HEK293T (cell line): Measurements from ENCODE around the gene GJA10.
A peak's percentile ranks its signal among the peaks of the same experiment; 100 is the strongest.

Source experiments
- CTCF ChIA-PET: fragments of 350-600 bp; formaldehyde crosslinking; extraction: SDS; loops from one replicate; lab custom pipeline; 2021; ENCODE audit warnings: antibody characterized with exemption, inconsistent platforms; lab: Yijun Ruan, JAX
- POLR2A ChIA-PET: fragments of 350-600 bp; formaldehyde crosslinking; extraction: SDS; loops from one replicate; lab custom pipeline; 2020; ENCODE audit warnings: antibody characterized with exemption, inconsistent platforms; lab: Yijun Ruan, JAX
- DNase-seq: peaks from one replicate; pipeline ENCODE4 v3.0.0; 2012; ENCODE audit warnings: mixed read lengths; ENCODE audit errors: extremely low spot score
- ARNT ChIP-seq: fragments of 450-650 bp; IDR thresholded peaks from 2 replicates; pipeline ENCODE4 v1.6.1; 2017; ENCODE audit warnings: mild to moderate bottlenecking
- BHLHE40 ChIP-seq: fragments of 450-650 bp; IDR thresholded peaks from 2 replicates; pipeline ENCODE4 v1.6.1; 2016; ENCODE audit warnings: mild to moderate bottlenecking, moderate library complexity, borderline replicate concordance
- CTBP1 ChIP-seq: fragments of 450-650 bp; IDR thresholded peaks from 2 replicates; pipeline ENCODE4 v1.6.1; 2016; ENCODE audit warnings: borderline replicate concordance
- ELF4 ChIP-seq: fragments of 450-650 bp; IDR thresholded peaks from 2 replicates; pipeline ENCODE4 v1.6.1; 2017; ENCODE audit warnings: antibody characterized with exemption
- FOXA1 ChIP-seq: fragments of 450-650 bp; IDR thresholded peaks from 2 replicates; pipeline ENCODE4 v1.6.1; 2016; ENCODE audit warnings: mild to moderate bottlenecking
- FOXK2 ChIP-seq: fragments of 450-650 bp; IDR thresholded peaks from 2 replicates; pipeline ENCODE4 v1.6.1; 2016; ENCODE audit warnings: mild to moderate bottlenecking
- FOXM1 ChIP-seq: fragments of 450-650 bp; IDR thresholded peaks from 2 replicates; pipeline ENCODE4 v1.6.1; 2017; ENCODE audit warnings: mild to moderate bottlenecking, borderline replicate concordance
- HDGF ChIP-seq: fragments of 450-650 bp; IDR thresholded peaks from 2 replicates; pipeline ENCODE4 v1.6.1; 2017; ENCODE audit warnings: antibody characterized with exemption, borderline replicate concordance
- L3MBTL2 ChIP-seq: fragments of 450-650 bp; conservative IDR thresholded peaks from 2 replicates; pipeline ENCODE4 v1.6.1; 2016; ENCODE audit warnings: mild to moderate bottlenecking
- LEF1 ChIP-seq: fragments of 450-650 bp; IDR thresholded peaks from 2 replicates; pipeline ENCODE4 v1.6.1; 2017; ENCODE audit warnings: mild to moderate bottlenecking, borderline replicate concordance
- NFRKB ChIP-seq: fragments of 450-650 bp; IDR thresholded peaks from 2 replicates; pipeline ENCODE4 v1.6.1; 2016; ENCODE audit warnings: mild to moderate bottlenecking, moderate library complexity
- PKNOX1 ChIP-seq: fragments of 450-650 bp; IDR thresholded peaks from 2 replicates; pipeline ENCODE4 v1.6.1; 2016
- SP1 ChIP-seq: fragments of 450-650 bp; IDR thresholded peaks from 2 replicates; pipeline ENCODE4 v1.6.1; 2017
- SUZ12 ChIP-seq: fragments of 450-650 bp; IDR thresholded peaks from 2 replicates; pipeline ENCODE4 v1.6.1; 2016; ENCODE audit warnings: mild to moderate bottlenecking
- TARDBP ChIP-seq: fragments of 450-650 bp; IDR thresholded peaks from 2 replicates; pipeline ENCODE4 v1.6.1; 2016
- ZNF384 ChIP-seq: fragments of 450-650 bp; IDR thresholded peaks from 2 replicates; pipeline ENCODE4 v1.6.1; 2016

Gene GJA10

GRCh38 chr6:89938014-89938413, 43.7 kb downstream of the GJA10 start:
- no peak for DNase-seq
- POLR2A ChIA-PET, result no interaction called here
- TF ChIP-seq ZNF384 (no peak), LEF1 (no peak), SUZ12 (no peak), FOXA1 (no peak), FOXM1 (no peak), L3MBTL2 (no peak), SP1 (no peak), PKNOX1 (no peak)
- CTCF ChIA-PET, result no interaction called here

- TF ChIP-seq ZNF384 (no peak), ELF4 (no peak), HDGF (no peak), FOXA1 (no peak), BHLHE40 (no peak), NFRKB (no peak), ARNT (no peak), LEF1 (no peak), FOXK2 (no peak), PKNOX1 (no peak), SP1 (no peak), FOXM1 (no peak), TARDBP (no peak), SUZ12 (no peak), CTBP1 (no peak), L3MBTL2 (no peak)
- POLR2A ChIA-PET, result no interaction called here
- CTCF ChIA-PET, result interaction anchor here (2.0 kb wide), 1 partner anchor 535 kb away, joined by 11 read pairs; no protein-coding TSS in a partner anchor
- DNase-seq, result no peak
Observed at GRCh38 chr6:89939144-89939543, 44.9 kb downstream of the GJA10 start.

DNA sequence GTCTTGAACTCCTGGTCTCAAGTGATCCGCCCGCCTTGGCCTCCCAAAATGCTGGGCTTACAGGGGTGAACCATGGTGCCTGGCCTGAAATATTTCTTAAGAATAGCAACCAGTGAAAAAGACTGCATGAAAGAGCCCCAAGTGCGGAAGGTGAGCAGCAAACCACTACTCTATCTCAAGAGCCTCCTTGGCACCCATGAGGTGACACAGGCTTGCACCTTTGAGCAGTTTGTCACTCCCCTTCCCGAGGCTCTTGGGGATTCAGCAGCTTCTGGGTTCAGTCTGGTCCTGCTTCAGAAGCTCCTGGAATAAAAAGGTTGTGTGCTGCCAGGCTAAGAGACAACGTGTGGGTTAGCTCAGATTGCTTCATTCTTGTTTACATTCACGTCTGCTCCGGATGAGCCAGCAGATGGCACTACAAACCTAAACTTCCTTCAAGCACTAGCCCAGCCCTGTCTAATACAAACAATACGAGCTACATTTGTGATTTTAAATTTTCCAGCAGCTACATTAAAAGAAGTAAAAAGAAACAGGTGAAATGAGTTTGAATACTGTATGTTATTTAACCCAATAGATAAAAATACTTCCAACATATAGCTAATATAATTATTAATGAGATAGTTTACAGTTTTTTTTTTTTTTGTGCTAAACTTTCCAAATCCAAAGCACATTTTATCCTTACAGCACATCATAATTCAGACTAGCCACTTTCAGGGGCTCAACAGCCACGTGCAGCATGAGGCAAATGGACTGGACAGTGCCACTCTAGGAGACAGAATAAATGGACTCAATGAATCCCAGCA, 46.2 kb downstream of the GJA10 start:
- TF ChIP-seq FOXK2 (peak; percentile 94), SUZ12 (no peak)
- peak; percentile 75 for DNase-seq
- CTCF ChIA-PET, result interaction anchor here (0.5 to 2.0 kb wide), 44 partner anchors 9 to 822 kb away, joined by 3 to 21 read pairs (median 4); partner anchors contain the start of gene CASP8AP2
- POLR2A ChIA-PET, result interaction anchor here (1.2 kb wide), 1 partner anchor 355 kb away, joined by 5 read pairs; no protein-coding TSS in a partner anchor

DNA sequence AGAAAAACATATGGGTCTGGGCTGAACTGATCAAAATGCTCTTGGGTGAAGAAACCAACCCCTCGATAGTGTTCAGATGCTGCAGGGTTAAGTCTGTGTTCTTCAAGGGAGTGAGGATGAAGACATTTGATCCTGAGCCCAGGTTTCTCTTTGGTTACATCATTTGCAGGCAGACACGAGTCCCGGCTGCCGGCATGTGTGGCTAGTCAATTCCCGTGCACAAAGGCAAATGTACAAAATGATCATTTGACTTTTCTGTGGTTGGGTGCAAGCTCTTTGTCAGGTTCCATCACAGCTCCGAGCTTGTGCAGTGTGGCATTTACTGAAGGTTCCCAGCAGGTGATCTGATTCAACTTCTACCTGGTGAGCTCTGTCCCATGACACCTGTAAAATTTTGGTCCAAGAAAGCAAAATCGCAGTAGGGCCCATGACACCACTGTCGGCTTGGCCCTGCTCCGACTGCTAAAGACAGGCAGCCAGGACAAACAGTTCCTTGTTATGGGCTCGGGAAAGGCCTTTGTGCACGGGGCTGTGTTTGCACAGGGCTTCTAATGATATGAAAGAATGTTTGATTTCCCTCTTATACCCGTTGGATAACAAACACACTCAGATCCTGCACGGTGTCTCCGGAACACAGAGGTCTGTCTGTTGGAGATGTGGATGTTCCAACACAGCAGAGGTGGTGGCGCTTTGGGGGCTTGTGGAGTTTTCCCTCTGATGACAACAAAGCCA, 46.9 kb downstream of the GJA10 start:
- POLR2A ChIA-PET, result interaction anchor here (1.2 kb wide), 1 partner anchor 355 kb away, joined by 5 read pairs; no protein-coding TSS in a partner anchor

More for the DNA sequence above, 46.9 kb downstream of the GJA10 start:
- DNase-seq, result no peak
- CTCF ChIA-PET, result interaction anchor here (0.5 to 2.0 kb wide), 37 partner anchors 10 to 821 kb away, joined by 3 to 21 read pairs (median 5); partner anchors contain the start of gene CASP8AP2
- TF ChIP-seq PKNOX1 (no peak), ELF4 (no peak), FOXA1 (no peak), SUZ12 (no peak), LEF1 (no peak), CTBP1 (no peak), BHLHE40 (no peak), FOXK2 (no peak), HDGF (no peak), TARDBP (no peak), NFRKB (no peak), ARNT (no peak), SP1 (no peak), FOXM1 (no peak), L3MBTL2 (no peak), ZNF384 (no peak)
